ELF-1 (cell line): ENCODE results near the gene PBRM1.

Experiments
- DNase-seq: peaks from one replicate; pipeline ENCODE4 v3.0.0-alpha.2; 2016; ENCODE audit warnings: low read depth, low spot score

Gene PBRM1

GRCh38 chr3:52511509-52511908 is 174.2 kb downstream of the PBRM1 start:
- DNase-seq, result no peak

GRCh38 chr3:52509753-52510328 is 175.9 kb downstream of the PBRM1 start:
- no peak for DNase-seq

GRCh38 chr3:52507359-52507758 is 178.4 kb downstream of the PBRM1 start:
- DNase-seq, result peak; percentile 54

GRCh38 chr3:52506266-52506966 is 179.3 kb downstream of the PBRM1 start:
- no peak for DNase-seq

- no peak for DNase-seq
Measured at GRCh38 chr3:52504977-52505376, 180.7 kb downstream of the PBRM1 start.

- DNase-seq, result no peak
Measured at GRCh38 chr3:52503788-52504424, 181.8 kb downstream of the PBRM1 start.

- DNase-seq, result no peak
Measured at GRCh38 chr3:52502808-52503350, 182.8 kb downstream of the PBRM1 start.

GRCh38 chr3:52502001-52502400 is 183.7 kb downstream of the PBRM1 start:
- no peak for DNase-seq

- DNase-seq, result no peak
Measured at GRCh38 chr3:52501046-52501445, 184.7 kb downstream of the PBRM1 start.

- no peak for DNase-seq
Measured at GRCh38 chr3:52498137-52499054, 187.3 kb downstream of the PBRM1 start.

- DNase-seq, result no peak
Measured at GRCh38 chr3:52495777-52496602, 189.7 kb downstream of the PBRM1 start.
